Endodermal cell (in vitro differentiated cells): ENCODE data around the gene BAIAP3. TPM values are rescaled to one million over a fixed set of nuclear protein-coding genes. Genes with fewer than 3 reads are reported as not detected.

ENCODE experiments used
- DNase-seq: peaks from one replicate; pipeline ENCODE4 v3.0.0-alpha.2; 2017
- H3K27ac ChIP-seq: 2 replicates; pipeline ENCODE4 v1.5.1; 2013; ENCODE audit warnings: mild to moderate bottlenecking, low read depth, low read length, moderate library complexity
- H3K27me3 ChIP-seq: 2 replicates; pipeline ENCODE4 v1.6.1; 2013; ENCODE audit warnings: mild to moderate bottlenecking, low read length, moderate library complexity; ENCODE audit not compliant: insufficient read depth, control insufficient read depth, poor library complexity, severe bottlenecking
- H3K36me3 ChIP-seq: 2 replicates; pipeline ENCODE4 v1.7.0; 2013; ENCODE audit warnings: mild to moderate bottlenecking, low read length, moderate library complexity; ENCODE audit not compliant: control insufficient read depth, insufficient read depth
- H3K4me1 ChIP-seq: one replicate; pipeline ENCODE4 v1.7.0; 2013; ENCODE audit warnings: low read length; ENCODE audit not compliant: control insufficient read depth, insufficient read depth
- H3K4me3 ChIP-seq: 2 replicates; pipeline ENCODE4 v1.5.1; 2013; ENCODE audit warnings: mild to moderate bottlenecking, low read length, moderate library complexity
- H3K9ac ChIP-seq: 2 replicates; pipeline ENCODE4 v1.6.1; 2013; ENCODE audit warnings: mild to moderate bottlenecking, low read length, moderate library complexity; ENCODE audit not compliant: poor library complexity, severe bottlenecking; ENCODE audit errors: extremely low read depth
- H3K9me3 ChIP-seq: 2 replicates; pipeline ENCODE4 v1.6.1; 2013; ENCODE audit warnings: mild to moderate bottlenecking, low read length, moderate library complexity; ENCODE audit not compliant: control insufficient read depth
- H3K27ac Mint-ChIP-seq: 2 replicates; pipeline ENCODE4 v1.8.0; 2020; ENCODE audit warnings: mixed read lengths
- H3K27me3 Mint-ChIP-seq: 2 replicates; pipeline ENCODE4 v1.8.0; 2021; ENCODE audit warnings: mild to moderate bottlenecking, mixed read lengths; ENCODE audit not compliant: insufficient read depth
- H3K36me3 Mint-ChIP-seq: 2 replicates; pipeline ENCODE4 v1.8.0; 2020; ENCODE audit warnings: low read depth, mixed read lengths
- H3K4me1 Mint-ChIP-seq: 2 replicates; pipeline ENCODE4 v1.8.0; 2020; ENCODE audit warnings: mixed read lengths
- H3K4me3 Mint-ChIP-seq: 2 replicates; pipeline ENCODE4 v1.8.0; 2020; ENCODE audit warnings: mild to moderate bottlenecking, moderate library complexity, mixed read lengths
- H3K9me3 Mint-ChIP-seq: 2 replicates; pipeline ENCODE4 v1.8.0; 2020; ENCODE audit warnings: mild to moderate bottlenecking, mixed read lengths
- WGBS, 2 experiments: methylation state at CpG; one replicate each; pipeline versions ENCODE4 v1.1.5 to v1.1.7; 2013; ENCODE audit warnings: missing lambda C conversion rate in 2 of 2, mixed read lengths in 1 of 2; ENCODE audit not compliant: insufficient coverage in 1 of 2, insufficient read length in 1 of 2; 5-methylcytosine and 5-hydroxymethylcytosine counted together
- total RNA-seq, 2 donors: library from RNA; stranded (reverse); fragmentation: NEBNext Ultra II Directional in 1 of 2; extraction: Animal tissue kit (Norgen Biotek cat#: 25700) in 1 of 2; gene quantifications; 2 replicates in 1 of 2; 3 replicates in 1 of 2; pipeline ENCODE4 v1.2.1, GENCODE V29; 2021
- TF ChIP-seq, protein P1 (sequence below): fragments of 200-600 bp; sonication (generic); conservative IDR thresholded peaks from 2 replicates; pipeline ENCODE4 v1.5.0; 2021; ENCODE audit warnings: antibody characterized with exemption, mild to moderate bottlenecking

The BAIAP3 gene
- total RNA-seq, 2 donors from 2014 or later, result 25.0 to 43.5 TPM

DNA sequence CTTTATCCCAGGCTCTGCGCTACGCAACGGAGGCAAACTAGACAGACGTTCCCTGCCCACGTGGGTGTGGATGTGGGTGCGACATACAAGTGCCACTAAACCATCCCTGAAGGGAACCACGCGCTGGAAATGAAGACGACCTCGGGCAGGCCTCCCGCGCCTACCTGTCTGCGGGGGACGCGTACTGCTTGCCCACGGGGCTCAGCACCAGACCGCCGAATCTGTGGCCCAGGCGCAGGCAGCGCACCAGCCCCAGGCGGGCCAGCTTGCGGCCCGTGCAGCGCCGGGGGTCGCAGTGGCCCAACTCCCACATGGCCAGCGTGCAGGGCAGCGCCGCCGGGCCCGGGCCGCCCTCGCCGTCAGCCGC is 17.8 kb downstream of the BAIAP3 start:
- H3K27ac Mint-ChIP-seq, result peak overlapping the region; percentile 68
- no peak overlapping the region for H3K27ac ChIP-seq
- H3K9me3 Mint-ChIP-seq, result no peaks in the 10 kb centered on the region

GRCh38 chr16:1351582-1352362 is 18.3 kb downstream of the BAIAP3 start, which contains the start of the genes GNPTG and TSR3:
Gene GNPTG, plus strand, starts transcription at chr16:1351931. Its CDS starts 35 bp downstream, at chr16:1351966.
Gene TSR3, minus strand, starts transcription at chr16:1351878. Its CDS starts 74 bp downstream, at chr16:1351804.
- peak within 1 kb of the TSS; percentile 73 for H3K4me3 Mint-ChIP-seq
- TF ChIP-seq, protein P1, sequence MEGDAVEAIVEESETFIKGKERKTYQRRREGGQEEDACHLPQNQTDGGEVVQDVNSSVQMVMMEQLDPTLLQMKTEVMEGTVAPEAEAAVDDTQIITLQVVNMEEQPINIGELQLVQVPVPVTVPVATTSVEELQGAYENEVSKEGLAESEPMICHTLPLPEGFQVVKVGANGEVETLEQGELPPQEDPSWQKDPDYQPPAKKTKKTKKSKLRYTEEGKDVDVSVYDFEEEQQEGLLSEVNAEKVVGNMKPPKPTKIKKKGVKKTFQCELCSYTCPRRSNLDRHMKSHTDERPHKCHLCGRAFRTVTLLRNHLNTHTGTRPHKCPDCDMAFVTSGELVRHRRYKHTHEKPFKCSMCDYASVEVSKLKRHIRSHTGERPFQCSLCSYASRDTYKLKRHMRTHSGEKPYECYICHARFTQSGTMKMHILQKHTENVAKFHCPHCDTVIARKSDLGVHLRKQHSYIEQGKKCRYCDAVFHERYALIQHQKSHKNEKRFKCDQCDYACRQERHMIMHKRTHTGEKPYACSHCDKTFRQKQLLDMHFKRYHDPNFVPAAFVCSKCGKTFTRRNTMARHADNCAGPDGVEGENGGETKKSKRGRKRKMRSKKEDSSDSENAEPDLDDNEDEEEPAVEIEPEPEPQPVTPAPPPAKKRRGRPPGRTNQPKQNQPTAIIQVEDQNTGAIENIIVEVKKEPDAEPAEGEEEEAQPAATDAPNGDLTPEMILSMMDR, result no peak
- peak; percentile 90 for DNase-seq
- peak within 1 kb of the TSS; percentile 98 for H3K4me3 ChIP-seq
- H3K27me3 ChIP-seq, result no peaks in the 10 kb centered on the region
- no peaks in the 10 kb centered on the region for H3K27me3 Mint-ChIP-seq
- H3K4me1 Mint-ChIP-seq, result peaks cover 9% of the 10 kb centered on the region
- H3K36me3 Mint-ChIP-seq, result peaks cover 10% of the 10 kb centered on the region
- peak within 1 kb of the TSS; percentile 68 for H3K27ac Mint-ChIP-seq
- WGBS, 2 experiments, result 0% methylated on average over 6 to 98 of the region's 98 CpGs
- H3K36me3 ChIP-seq, result peaks cover 17% of the 10 kb centered on the region
- no peaks in the 10 kb centered on the region for H3K9me3 Mint-ChIP-seq
- no peak within 1 kb of the TSS for H3K27ac ChIP-seq
- H3K9ac ChIP-seq, result peak within 1 kb of the TSS; percentile 68
- no peaks in the 10 kb centered on the region for H3K9me3 ChIP-seq
- no peaks in the 10 kb centered on the region for H3K4me1 ChIP-seq

More for the DNA sequence above, 17.8 kb downstream of the BAIAP3 start:
- Histone ChIP-seq H3K9me3 (no peaks in the 10 kb centered on the region), H3K4me3 (peak overlapping the region; percentile 98), H3K9ac (peak overlapping the region; percentile 68), H3K36me3 (peaks cover 17% of the 10 kb centered on the region), H3K27me3 (no peaks in the 10 kb centered on the region), H3K4me1 (no peaks in the 10 kb centered on the region)
- Mint-ChIP-seq H3K4me1 (peaks cover 9% of the 10 kb centered on the region), H3K27me3 (no peaks in the 10 kb centered on the region), H3K36me3 (peaks cover 10% of the 10 kb centered on the region), H3K4me3 (peak overlapping the region; percentile 73)
- TF ChIP-seq, protein P1, result no peak
- DNase-seq, result no peak
- WGBS, 2 experiments, result 3% methylated on average over 26 to 35 of the region's 35 CpGs

DNA sequence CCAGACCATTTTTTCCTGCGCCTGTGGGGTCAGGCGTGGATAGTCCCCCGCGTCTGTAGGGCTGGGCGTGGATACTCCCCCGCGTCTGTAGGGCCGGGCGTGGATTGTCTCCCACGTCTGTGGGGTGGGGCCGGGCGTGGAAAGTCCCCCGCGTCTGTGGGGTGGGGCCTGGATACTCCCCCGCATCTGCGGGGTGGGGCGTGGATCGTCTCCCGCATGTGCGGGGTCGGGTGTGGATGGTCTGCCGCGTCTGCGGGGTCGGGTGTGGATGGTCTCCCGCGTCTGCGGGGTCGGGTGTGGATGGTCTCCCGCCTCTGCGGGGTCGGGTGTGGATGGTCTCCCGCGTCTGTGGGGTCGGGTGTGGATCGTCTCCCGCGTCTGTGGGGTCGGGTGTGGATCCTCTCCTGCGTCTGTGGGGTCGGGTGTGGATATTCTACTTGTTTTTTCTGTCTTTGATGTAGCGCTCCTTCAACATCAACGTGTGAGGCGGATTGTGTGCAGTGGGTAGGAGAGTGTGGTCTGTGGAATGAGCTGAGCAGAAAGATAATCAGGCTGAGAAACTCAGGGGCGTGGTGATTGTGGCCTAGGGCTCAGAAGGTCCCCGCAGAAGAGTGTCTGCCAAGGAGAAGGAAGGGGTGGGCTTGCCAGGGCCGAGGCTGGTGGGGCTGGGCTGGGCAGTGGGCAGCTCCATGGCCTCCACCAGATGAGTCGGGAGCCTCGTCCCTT is 21.5 kb downstream of the BAIAP3 start:
- WGBS, 2 experiments, result 92 to 97% methylated on average over 30 to 49 of the region's 49 CpGs
- no peaks in the 10 kb centered on the region for H3K9me3 Mint-ChIP-seq
- H3K36me3 Mint-ChIP-seq, result peaks cover 17% of the 10 kb centered on the region
- H3K4me1 Mint-ChIP-seq, result peaks cover 9% of the 10 kb centered on the region
- TF ChIP-seq, protein P1, result no peak
- H3K4me3 ChIP-seq, result no peak overlapping the region
- no peaks in the 10 kb centered on the region for H3K27me3 Mint-ChIP-seq
- no peak overlapping the region for H3K27ac ChIP-seq
- H3K9ac ChIP-seq, result no peak overlapping the region
- peaks cover 10% of the 10 kb centered on the region for H3K36me3 ChIP-seq
- no peaks in the 10 kb centered on the region for H3K9me3 ChIP-seq
- H3K27ac Mint-ChIP-seq, result peak overlapping the region; percentile 11
- H3K27me3 ChIP-seq, result no peaks in the 10 kb centered on the region
- H3K4me1 ChIP-seq, result no peaks in the 10 kb centered on the region
- DNase-seq, result no peak
- H3K4me3 Mint-ChIP-seq, result no peak overlapping the region
